Stimulated activated CD8-positive, alpha-beta memory T cell treated with anti-CD3 and anti-CD28 coated beads, Interleukin-15, amount 100 ng/mL, for 1 hour (primary cell): ENCODE results near the gene KRT27.
"Not testable (repeated sequence)": the region's sequence is repeated elsewhere in the genome, so short reads cannot be mapped to it uniquely, and the experiment has no call there.

Source experiments
- DNase-seq: peaks from one replicate; pipeline ENCODE4 v3.0.0-alpha.2; 2020; ENCODE audit warnings: low read depth

The KRT27 gene

DNA sequence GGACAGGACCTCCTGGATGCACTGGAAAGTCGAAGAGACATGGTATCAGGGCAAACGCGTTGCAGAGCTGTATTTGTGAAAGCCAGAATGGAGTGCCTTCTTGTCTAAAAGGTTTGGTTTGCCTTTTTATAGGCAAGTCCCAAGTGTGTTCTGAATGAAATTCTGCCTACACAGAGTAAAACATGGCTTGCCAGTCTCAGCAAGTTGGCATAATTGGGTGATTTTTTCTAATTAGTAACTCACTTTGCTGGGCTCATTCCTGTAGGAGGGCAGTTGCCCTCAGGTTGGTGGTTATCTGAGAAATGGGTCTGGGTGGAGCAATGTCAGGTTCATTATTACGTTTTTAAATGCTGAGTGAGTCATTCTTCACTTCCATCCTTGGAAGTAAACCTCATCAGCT lies 27.1 kb downstream of the KRT27 start, which contains the start of gene KRT25:
TSS of gene KRT25 (minus strand) at position 101 of the 400 bp plus-strand sequence. CDS start at position 41, 60 bp downstream.
- no peak for DNase-seq

DNA sequence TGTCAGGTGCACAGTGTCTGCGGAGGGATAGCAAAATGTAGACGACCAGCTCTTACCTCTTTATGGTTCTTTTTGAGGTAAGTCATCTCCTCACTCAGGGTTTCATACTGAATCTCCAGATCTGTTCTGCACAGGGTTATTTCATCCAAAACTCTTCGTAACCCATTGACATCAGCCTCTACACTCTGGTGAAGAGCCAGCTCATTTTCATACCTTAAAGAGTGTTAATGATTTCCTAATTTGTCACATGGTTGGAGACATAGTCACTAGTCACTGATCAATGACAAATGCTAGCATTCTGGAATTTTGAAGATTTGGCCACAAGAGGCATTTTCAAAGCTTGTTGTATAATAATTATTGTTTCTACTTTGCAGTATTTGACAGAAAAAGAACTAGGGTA lies 28.5 kb downstream of the KRT27 start:
- DNase-seq = no peak

DNA sequence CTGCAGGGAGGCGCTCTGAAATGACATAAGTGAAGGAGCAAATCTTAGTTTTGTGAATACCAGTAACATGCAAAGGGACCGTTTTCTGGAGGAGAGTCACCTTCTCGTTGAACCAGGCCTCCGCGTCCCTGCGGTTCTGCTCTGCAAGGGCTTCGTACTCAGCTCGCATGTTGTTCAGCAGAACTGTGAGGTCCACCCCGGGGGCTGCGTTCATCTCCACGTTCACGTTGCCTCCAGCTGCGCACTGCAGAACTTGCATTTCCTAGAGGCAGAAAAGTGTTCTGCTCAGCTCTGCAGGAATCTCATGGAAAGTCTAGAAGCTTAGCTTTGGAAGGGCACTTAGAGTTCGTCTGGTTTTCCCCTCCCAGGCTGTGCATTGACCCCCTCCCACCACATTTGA lies 31.3 kb downstream of the KRT27 start:
- DNase-seq = no peak

DNA sequence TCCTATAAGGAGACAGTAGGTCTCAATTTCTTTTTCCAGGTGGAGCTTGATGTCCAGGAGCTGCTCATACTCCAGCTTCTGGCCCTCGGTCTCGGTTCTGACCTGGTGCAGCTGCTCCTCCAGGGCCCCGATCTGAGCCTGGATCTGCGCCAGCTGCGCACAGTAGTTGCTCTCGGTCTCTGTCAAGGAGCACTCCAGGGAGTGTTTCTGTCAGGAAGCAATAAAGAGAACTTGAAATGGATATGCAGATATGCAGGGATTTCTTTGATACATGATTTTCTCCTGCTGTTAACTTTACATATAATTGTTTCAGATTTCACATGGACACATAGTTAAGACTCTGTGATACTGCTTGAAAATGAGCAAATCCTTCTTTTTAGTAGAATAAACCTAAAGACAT lies 32.0 kb downstream of the KRT27 start:
- no peak for DNase-seq

DNA sequence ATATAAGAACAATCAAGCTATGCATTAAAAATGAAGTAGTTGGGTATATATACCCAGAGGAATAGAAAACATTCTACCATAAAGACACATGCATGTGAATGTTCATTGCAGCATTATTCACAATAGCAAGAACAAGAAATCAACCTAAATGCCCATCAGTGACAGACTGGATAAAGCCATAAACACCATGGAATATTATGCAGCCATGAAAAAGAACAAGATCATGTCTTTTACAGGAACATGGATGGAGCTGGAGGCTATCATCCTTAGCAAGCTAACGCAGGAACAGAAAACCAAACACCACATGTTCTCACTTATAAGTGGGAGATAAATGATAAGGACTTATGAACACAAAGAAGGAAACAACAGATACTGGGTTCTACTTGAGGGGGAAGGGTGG lies 33.7 kb downstream of the KRT27 start:
- not testable (repeated sequence) for DNase-seq

DNA sequence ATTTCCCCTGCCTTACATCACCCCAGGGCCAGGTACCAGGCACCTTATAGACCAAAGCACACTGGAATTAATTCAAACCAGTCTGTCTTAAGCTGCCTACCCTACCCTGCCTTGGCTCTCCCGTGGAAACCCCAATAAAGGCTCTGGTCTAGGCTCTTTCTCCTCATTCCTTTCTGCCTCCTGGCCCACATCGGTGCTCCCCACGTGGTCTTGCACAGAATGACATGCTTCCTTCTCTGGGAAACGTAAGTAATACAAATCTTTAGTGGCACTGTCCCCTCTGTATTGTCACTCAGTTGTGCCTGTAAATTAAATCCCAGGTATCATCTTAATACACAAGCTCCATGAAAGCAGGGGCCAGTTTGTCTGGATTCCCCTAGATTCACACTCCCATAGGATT lies 43.8 kb downstream of the KRT27 start:
- DNase-seq = no peak

DNA sequence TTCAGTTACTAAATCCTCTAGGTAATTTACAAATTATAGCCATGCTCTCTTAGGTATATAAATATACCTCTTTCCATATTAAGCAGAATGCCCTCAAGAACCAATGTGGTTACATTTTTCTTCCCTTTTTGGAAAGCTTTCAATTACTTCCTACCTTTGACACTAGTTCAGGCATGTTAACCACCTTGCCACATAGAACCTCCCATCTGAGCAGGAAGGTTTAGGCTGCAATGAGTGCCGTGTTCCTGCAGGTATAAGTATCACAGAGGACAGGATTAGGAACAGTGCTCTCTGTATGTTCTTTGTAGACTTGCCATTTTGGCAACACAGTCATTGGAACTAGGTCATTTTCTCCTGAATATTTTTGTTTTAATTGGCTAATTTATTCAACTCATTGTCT lies 47.3 kb downstream of the KRT27 start:
- DNase-seq = no peak

DNA sequence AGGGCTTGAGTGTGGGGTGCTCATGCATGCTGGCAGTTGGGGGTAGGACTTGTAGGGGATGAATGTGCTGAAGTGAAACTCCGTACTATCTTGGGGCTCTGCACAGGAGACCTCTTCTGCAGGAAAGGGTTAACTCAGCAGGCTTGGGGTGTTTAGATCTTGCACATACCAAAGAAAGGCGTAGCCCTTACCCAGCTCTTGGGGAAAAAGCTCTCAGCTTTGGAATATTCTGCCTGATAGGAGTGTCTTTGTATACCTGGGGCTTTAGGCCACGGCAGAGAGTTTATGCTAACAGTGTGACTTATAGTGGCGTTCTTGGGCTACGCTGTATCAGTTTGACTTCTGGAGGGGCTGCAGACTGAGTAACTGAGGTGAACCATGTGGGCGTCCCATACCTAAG lies 48.3 kb downstream of the KRT27 start:
- no peak for DNase-seq

DNA sequence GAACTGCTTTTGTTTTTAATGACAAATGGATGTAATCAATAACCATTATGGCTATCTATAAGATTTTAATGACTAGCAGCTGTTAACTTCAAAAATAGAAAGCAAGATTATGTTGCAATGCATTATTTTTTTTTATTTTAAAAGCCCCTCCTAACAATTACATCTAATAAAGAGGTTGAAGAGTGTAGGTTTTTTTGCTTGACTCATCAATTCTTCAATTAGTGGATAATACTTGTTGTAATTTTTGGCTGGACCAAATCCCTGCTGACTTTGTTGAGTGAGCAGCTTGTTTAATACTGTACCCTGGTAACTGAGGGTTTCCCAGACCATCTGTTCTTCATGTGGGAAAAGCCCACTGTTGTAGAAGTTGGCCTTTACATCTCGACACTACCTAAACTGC lies 51.4 kb downstream of the KRT27 start:
- no peak for DNase-seq

DNA sequence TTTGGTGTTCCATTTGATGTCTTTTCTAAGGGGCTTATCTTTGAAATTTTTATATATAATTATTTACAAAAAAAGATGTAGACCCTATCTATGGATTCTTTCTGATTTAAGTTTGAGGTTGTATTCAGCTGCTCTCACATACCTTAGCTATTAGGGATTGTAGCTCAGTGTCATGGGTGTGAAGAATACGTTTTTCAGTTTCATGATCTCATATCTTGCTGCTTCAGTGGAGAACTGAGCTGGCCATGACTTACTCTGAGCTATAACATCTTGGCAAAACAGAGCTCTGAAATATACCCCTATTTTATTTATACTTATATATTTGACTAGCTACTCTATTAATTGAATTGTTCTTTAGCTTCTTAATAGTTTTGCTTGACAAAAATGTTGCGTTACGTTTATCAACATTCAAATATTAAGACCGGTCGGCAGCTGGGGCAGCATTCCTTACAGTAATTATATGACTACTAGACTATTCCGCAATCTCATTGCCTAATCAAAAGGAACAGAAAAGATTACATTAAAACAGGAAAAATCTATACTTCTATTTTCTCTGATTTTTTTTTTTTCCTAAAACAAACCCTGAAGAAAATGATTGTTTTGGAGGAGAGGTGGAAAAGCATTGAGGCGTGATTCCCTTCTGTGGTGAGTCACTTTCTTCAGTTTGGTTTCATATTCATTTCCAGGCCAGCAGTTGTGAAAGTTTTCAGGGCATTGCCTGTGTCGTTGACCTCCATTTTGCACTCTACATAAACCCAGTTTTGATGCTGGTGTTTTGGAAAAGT lies 54.7 kb downstream of the KRT27 start:
- no peak for DNase-seq

DNA sequence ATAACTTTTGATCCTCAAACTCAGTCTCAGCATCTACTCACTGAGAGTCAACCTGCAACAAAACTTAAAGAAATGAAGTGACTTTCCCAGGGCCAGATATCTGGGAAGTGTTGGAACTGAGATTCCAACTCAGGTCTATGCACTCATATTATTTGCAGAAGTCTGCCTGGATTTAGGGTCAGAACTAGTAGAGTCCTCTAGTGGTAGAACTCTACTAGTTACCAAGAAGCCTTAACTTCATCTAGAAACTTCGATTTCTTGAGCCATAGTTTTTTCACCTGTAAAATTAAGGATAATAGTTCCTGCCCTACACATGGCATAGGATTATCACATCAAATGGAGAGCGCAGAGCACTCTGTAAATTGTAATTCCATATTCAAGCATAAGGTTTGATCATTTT lies 55.4 kb downstream of the KRT27 start:
- DNase-seq = no peak
